GM19452 (cell line): Measurements from ENCODE around the gene PPP2R2C.

Experiments used
- ATAC-seq: cut with Tn5 transposase; IDR thresholded peaks from one replicate; pipeline ENCODE4 v1.9.1; 2021; ENCODE audit not compliant: unreplicated experiment

Gene PPP2R2C

GRCh38 chr4:6469898-6470501, 2.4 kb downstream of the PPP2R2C start:
- no peak for ATAC-seq

GRCh38 chr4:6469144-6469543, 3.3 kb downstream of the PPP2R2C start:
- no peak for ATAC-seq

- no peak for ATAC-seq
Observed at GRCh38 chr4:6468376-6468775, 4.0 kb downstream of the PPP2R2C start.

- no peak for ATAC-seq
Observed at GRCh38 chr4:6467600-6467999, 4.8 kb downstream of the PPP2R2C start.

GRCh38 chr4:6466756-6467381, 5.5 kb downstream of the PPP2R2C start:
- ATAC-seq = no peak

- ATAC-seq = no peak
Observed at GRCh38 chr4:6465955-6466354, 6.5 kb downstream of the PPP2R2C start.

GRCh38 chr4:6464842-6465588, 7.4 kb downstream of the PPP2R2C start:
- no peak for ATAC-seq

- no peak for ATAC-seq
Observed at GRCh38 chr4:6463311-6464289, 8.8 kb downstream of the PPP2R2C start.

- ATAC-seq = no peak
Observed at GRCh38 chr4:6461301-6462165, 10.9 kb downstream of the PPP2R2C start.

GRCh38 chr4:6460876-6461275, 11.5 kb downstream of the PPP2R2C start:
- ATAC-seq = no peak

- no peak for ATAC-seq
Observed at GRCh38 chr4:6458528-6458927, 13.9 kb downstream of the PPP2R2C start.

- no peak for ATAC-seq
Observed at GRCh38 chr4:6456450-6456849, 16.0 kb downstream of the PPP2R2C start.

GRCh38 chr4:6454112-6454910, 18.1 kb downstream of the PPP2R2C start:
- no peak for ATAC-seq

- ATAC-seq = no peak
Observed at GRCh38 chr4:6453688-6453990, 18.8 kb downstream of the PPP2R2C start.

- no peak for ATAC-seq
Observed at GRCh38 chr4:6452897-6453687, 19.3 kb downstream of the PPP2R2C start.

- no peak for ATAC-seq
Observed at GRCh38 chr4:6452116-6452896, 20.1 kb downstream of the PPP2R2C start.

GRCh38 chr4:6451309-6451708, 21.1 kb downstream of the PPP2R2C start:
- no peak for ATAC-seq

GRCh38 chr4:6450709-6451108, 21.7 kb downstream of the PPP2R2C start:
- ATAC-seq = no peak
